MG63 (cell line): Measurements from ENCODE around the gene UBR7. TPM values are rescaled to one million over a fixed set of nuclear protein-coding genes. Genes with fewer than 3 reads are reported as not detected.
"Not testable (repeated sequence)": the region's sequence is repeated elsewhere in the genome, so short reads cannot be mapped to it uniquely, and the experiment has no call there.

Experiments
- DNase-seq: peaks from one replicate; pipeline ENCODE4 v3.0.0-alpha.2; 2020
- H3K27me3 ChIP-seq: fragments of 250-450 bp; sonication (Bioruptor Pico); 2 replicates; pipeline ENCODE4 v1.5.1; 2020; ENCODE audit warnings: mild to moderate bottlenecking, moderate library complexity
- H3K36me3 ChIP-seq: fragments of 250-450 bp; sonication (Bioruptor Pico); 2 replicates; pipeline ENCODE4 v1.5.1; 2020; ENCODE audit warnings: mild to moderate bottlenecking, moderate library complexity
- H3K4me3 ChIP-seq: fragments of 250-450 bp; sonication (Bioruptor Pico); 2 replicates; pipeline ENCODE4 v1.5.1; 2020; ENCODE audit warnings: mild to moderate bottlenecking, moderate library complexity
- H3K9me3 ChIP-seq: fragments of 250-450 bp; sonication (Bioruptor Pico); 2 replicates; pipeline ENCODE4 v1.5.1; 2020; ENCODE audit warnings: mild to moderate bottlenecking, moderate library complexity
- total RNA-seq: library from RNA; depleted of rRNA; stranded (reverse); fragments of >200 nt; shearing (Covaris generic); gene quantifications from 2 replicates; pipeline ENCODE4 v1.2.3, GENCODE V29; 2014; ENCODE audit warnings: low replicate concordance

The UBR7 gene
- total RNA-seq, 1 experiment from 2014 or later = 18.5 TPM

- no peak for DNase-seq
Observed at GRCh38 chr14:93231129-93231979, 24.3 kb downstream of the UBR7 start.

GRCh38 chr14:93232159-93232558, 25.1 kb downstream of the UBR7 start:
- Histone ChIP-seq H3K9me3 (no peaks in the 10 kb centered on the region), H3K36me3 (no peaks in the 10 kb centered on the region), H3K27me3 (no peaks in the 10 kb centered on the region), H3K4me3 (no peak overlapping the region)
- no peak for DNase-seq

More at GRCh38 chr14:93231129-93231979, 24.3 kb downstream of the UBR7 start:
- H3K4me3 ChIP-seq = no peak overlapping the region
- no peaks in the 10 kb centered on the region for H3K36me3 ChIP-seq
- no peaks in the 10 kb centered on the region for H3K27me3 ChIP-seq
- no peaks in the 10 kb centered on the region for H3K9me3 ChIP-seq

DNA sequence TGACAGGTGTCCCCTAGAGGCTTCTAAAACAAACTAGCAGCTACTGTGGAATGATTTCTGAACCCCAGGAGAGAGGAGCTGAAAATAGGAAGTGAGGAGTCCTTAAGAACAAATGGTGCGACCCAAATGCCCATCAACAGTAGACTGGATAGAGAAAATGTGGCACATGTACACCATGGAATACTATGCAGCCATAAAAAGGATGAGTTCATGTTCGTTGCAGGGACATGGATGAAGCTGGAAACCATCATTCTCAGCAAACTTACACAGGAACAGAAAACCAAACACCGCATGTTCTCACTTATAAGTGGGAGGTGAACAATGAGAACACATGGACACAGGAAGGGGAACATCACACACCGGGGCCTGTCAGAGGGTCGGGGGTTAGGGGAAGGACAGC, 26.0 kb downstream of the UBR7 start:
- H3K36me3 ChIP-seq, H3K9me3 ChIP-seq, H3K4me3 ChIP-seq, H3K27me3 ChIP-seq, DNase-seq: not testable (repeated sequence)

DNA sequence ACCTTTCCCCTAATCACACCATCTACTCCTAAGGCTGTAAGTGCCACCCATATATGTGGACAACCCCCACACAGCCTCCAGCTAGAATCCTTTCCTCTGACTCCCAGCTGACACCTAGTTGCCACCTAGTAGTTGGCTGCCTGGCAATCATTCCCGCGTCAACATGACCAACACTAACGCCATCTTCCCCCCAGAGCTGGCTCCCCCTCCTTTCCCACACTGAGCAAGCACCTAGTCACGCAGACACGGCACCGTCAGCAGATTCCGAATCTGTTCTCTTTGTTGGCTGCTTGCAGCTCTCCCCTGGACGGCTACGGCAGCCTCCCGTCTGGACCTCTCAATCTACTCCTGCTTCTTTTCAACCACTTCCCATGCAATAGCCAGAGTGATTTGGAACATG, 27.7 kb downstream of the UBR7 start:
- no peak overlapping the region for H3K4me3 ChIP-seq
- no peaks in the 10 kb centered on the region for H3K27me3 ChIP-seq

GRCh38 chr14:93239869-93240677, 33.0 kb downstream of the UBR7 start:
- H3K27me3 ChIP-seq = no peaks in the 10 kb centered on the region
- H3K4me3 ChIP-seq = no peak overlapping the region
- DNase-seq = no peak
- no peaks in the 10 kb centered on the region for H3K36me3 ChIP-seq
- no peaks in the 10 kb centered on the region for H3K9me3 ChIP-seq

More for the DNA sequence above, 27.7 kb downstream of the UBR7 start:
- H3K9me3 ChIP-seq = no peaks in the 10 kb centered on the region
- DNase-seq = peak; percentile 74
- H3K36me3 ChIP-seq = no peaks in the 10 kb centered on the region

GRCh38 chr14:93240678-93241000, 33.6 kb downstream of the UBR7 start:
- Histone ChIP-seq H3K27me3 (no peaks in the 10 kb centered on the region), H3K9me3 (no peaks in the 10 kb centered on the region), H3K4me3 (no peak overlapping the region), H3K36me3 (no peaks in the 10 kb centered on the region)
- DNase-seq = no peak

- no peaks in the 10 kb centered on the region; the same call in 1 of the 2 replicates for H3K36me3 ChIP-seq
- H3K9me3 ChIP-seq = no peaks in the 10 kb centered on the region
- no peaks in the 10 kb centered on the region for H3K27me3 ChIP-seq
- H3K4me3 ChIP-seq = no peak overlapping the region
- DNase-seq = no peak
Observed at GRCh38 chr14:93245764-93246420, 38.8 kb downstream of the UBR7 start.

- no peaks in the 10 kb centered on the region; the same call in 1 of the 2 replicates for H3K36me3 ChIP-seq
Observed at GRCh38 chr14:93246534-93246933, 39.5 kb downstream of the UBR7 start.

DNA sequence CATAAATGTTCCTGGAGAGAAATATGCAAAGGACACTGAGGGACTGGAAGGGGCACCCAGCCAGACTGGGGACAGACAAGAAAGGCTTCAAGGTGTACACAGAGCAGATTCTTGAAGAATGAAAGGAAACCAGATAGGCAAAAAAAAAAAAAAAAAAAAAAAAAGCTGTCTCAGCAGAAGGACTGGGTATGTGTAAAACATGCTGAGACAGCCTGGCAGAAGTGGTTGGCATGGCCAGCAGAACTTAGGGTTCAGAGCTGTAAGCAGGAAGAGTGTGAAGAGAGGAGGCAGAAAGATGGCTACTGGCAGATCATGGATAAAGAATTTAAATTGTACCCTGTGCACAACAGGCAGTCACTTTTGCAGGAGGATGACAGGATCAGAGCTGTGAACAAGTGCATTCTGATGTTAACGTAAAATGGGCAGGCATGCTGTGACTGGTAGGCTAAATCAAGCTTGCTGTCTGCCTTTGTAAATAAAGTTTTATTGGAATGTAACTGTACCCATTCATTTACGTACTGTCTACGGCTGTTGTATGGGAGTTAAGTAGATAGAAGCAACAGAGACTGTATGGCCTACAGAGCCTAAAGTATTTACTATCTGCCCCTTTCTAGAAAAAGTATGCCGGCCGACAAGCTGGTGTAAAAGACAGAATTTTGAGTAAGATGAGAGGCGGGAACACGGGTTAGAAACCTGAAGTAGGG, 42.2 kb downstream of the UBR7 start:
- no peaks in the 10 kb centered on the region for H3K27me3 ChIP-seq
- no peaks in the 10 kb centered on the region for H3K9me3 ChIP-seq
- DNase-seq = no peak
- H3K36me3 ChIP-seq = no peaks in the 10 kb centered on the region; the same call in 1 of the 2 replicates
- H3K4me3 ChIP-seq = no peak overlapping the region

More at GRCh38 chr14:93246534-93246933, 39.5 kb downstream of the UBR7 start:
- no peak for DNase-seq
- Histone ChIP-seq H3K27me3 (no peaks in the 10 kb centered on the region), H3K4me3 (no peak overlapping the region), H3K9me3 (no peaks in the 10 kb centered on the region)

- Histone ChIP-seq H3K4me3 (no peak overlapping the region), H3K27me3 (no peaks in the 10 kb centered on the region), H3K9me3 (no peaks in the 10 kb centered on the region), H3K36me3 (peaks cover 3% of the 10 kb centered on the region; the same call in 1 of the 2 replicates)
- DNase-seq = no peak
Observed at GRCh38 chr14:93262446-93262845, 55.4 kb downstream of the UBR7 start.

- DNase-seq = peak; percentile 12
- Histone ChIP-seq H3K27me3 (no peaks in the 10 kb centered on the region), H3K9me3 (no peaks in the 10 kb centered on the region), H3K4me3 (no peak overlapping the region), H3K36me3 (peaks cover 3% of the 10 kb centered on the region; the same call in 1 of the 2 replicates)
Observed at GRCh38 chr14:93263416-93263815, 56.4 kb downstream of the UBR7 start.

- DNase-seq = no peak
Observed at GRCh38 chr14:93266127-93266526, 59.1 kb downstream of the UBR7 start.

GRCh38 chr14:93267149-93267711, 60.2 kb downstream of the UBR7 start:
- no peak for DNase-seq
- H3K36me3 ChIP-seq = peaks cover 3% of the 10 kb centered on the region; the same call in 1 of the 2 replicates
- H3K9me3 ChIP-seq = no peaks in the 10 kb centered on the region
- H3K27me3 ChIP-seq = no peaks in the 10 kb centered on the region
- H3K4me3 ChIP-seq = no peak overlapping the region

More at GRCh38 chr14:93266127-93266526, 59.1 kb downstream of the UBR7 start:
- H3K27me3 ChIP-seq = no peaks in the 10 kb centered on the region
- H3K4me3 ChIP-seq = no peak overlapping the region
- peaks cover 3% of the 10 kb centered on the region; the same call in 1 of the 2 replicates for H3K36me3 ChIP-seq
- H3K9me3 ChIP-seq = no peaks in the 10 kb centered on the region

GRCh38 chr14:93268406-93268805, 61.4 kb downstream of the UBR7 start:
- DNase-seq = no peak
- Histone ChIP-seq H3K36me3 (no peaks in the 10 kb centered on the region), H3K9me3 (no peaks in the 10 kb centered on the region), H3K4me3 (no peak overlapping the region), H3K27me3 (no peaks in the 10 kb centered on the region)

GRCh38 chr14:93269341-93270068, 62.4 kb downstream of the UBR7 start:
- DNase-seq = no peak
- Histone ChIP-seq H3K4me3 (no peak overlapping the region), H3K36me3 (no peaks in the 10 kb centered on the region), H3K9me3 (no peaks in the 10 kb centered on the region), H3K27me3 (no peaks in the 10 kb centered on the region)
